ENCODE data around the gene NPAS2.

The NPAS2 gene

GRCh38 chr2:100954044-100954420 lies 134.1 kb downstream of the NPAS2 start:
- no peak for TF ChIP-seq CTCF (IDR thresholded peaks at IDR 0.05; ENCODE audit: insufficient read depth, low read depth, low read length, missing control alignments)
- no peak overlapping the region for H3K4me3 ChIP-seq (ENCODE audit: low read depth, low read length)
- no peak for DNase-seq (ENCODE audit: low read depth)

GRCh38 chr2:100955226-100955625 lies 135.3 kb downstream of the NPAS2 start:
- no peak for DNase-seq (ENCODE audit: low read depth)
- no peak for TF ChIP-seq CTCF (IDR thresholded peaks at IDR 0.05; ENCODE audit: insufficient read depth, low read depth, low read length, missing control alignments)
- H3K4me3 ChIP-seq (ENCODE audit: low read depth, low read length), result no peak overlapping the region

GRCh38 chr2:100956081-100956480 lies 136.1 kb downstream of the NPAS2 start:
- no peak overlapping the region for H3K4me3 ChIP-seq (ENCODE audit: low read depth, low read length)
- DNase-seq (ENCODE audit: low read depth), result no peak
- no peak for TF ChIP-seq CTCF (IDR thresholded peaks at IDR 0.05; ENCODE audit: insufficient read depth, low read depth, low read length, missing control alignments)

- TF ChIP-seq CTCF (IDR thresholded peaks at IDR 0.05; ENCODE audit: insufficient read depth, low read depth, low read length, missing control alignments), result no peak
- H3K4me3 ChIP-seq (ENCODE audit: low read depth, low read length), result no peak overlapping the region
- no peak for DNase-seq (ENCODE audit: low read depth)
Measured at GRCh38 chr2:100957996-100958653, 138.2 kb downstream of the NPAS2 start.

GRCh38 chr2:100959225-100959880 lies 139.4 kb downstream of the NPAS2 start:
- no peak overlapping the region for H3K4me3 ChIP-seq (ENCODE audit: low read depth, low read length)
- DNase-seq (ENCODE audit: low read depth), result no peak
- no peak for TF ChIP-seq CTCF (IDR thresholded peaks at IDR 0.05; ENCODE audit: insufficient read depth, low read depth, low read length, missing control alignments)

- TF ChIP-seq CTCF (IDR thresholded peaks at IDR 0.05; ENCODE audit: insufficient read depth, low read depth, low read length, missing control alignments), result no peak
- H3K4me3 ChIP-seq (ENCODE audit: low read depth, low read length), result no peak overlapping the region
- no peak for DNase-seq (ENCODE audit: low read depth)
Measured at GRCh38 chr2:100960688-100961087, 140.7 kb downstream of the NPAS2 start.

Data from GM12865 (cell line).